Peyer's patch (tissue), 4 donors: ENCODE results near the gene AKT3. TPM values are rescaled to one million over a fixed set of nuclear protein-coding genes. Genes with fewer than 3 reads are reported as not detected.

Experiments
- DNase-seq, 3 donors: peaks; one replicate each; pipeline ENCODE4 v3.0.0-alpha.2; 2017 to 2019
- H3K27ac ChIP-seq, 4 donors: fragments of 200-600 bp; sonication (generic); one replicate each; pipeline ENCODE4 v1.5.1; 2016 to 2019
- H3K27me3 ChIP-seq, 2 donors: fragments of 200-600 bp; sonication (generic); one replicate each; pipeline ENCODE4 v1.5.1; 2019
- H3K36me3 ChIP-seq, 3 donors: fragments of 200-600 bp; sonication (generic); one replicate each; pipeline ENCODE4 v1.5.1; 2016 to 2019
- H3K4me1 ChIP-seq, 4 donors: fragments of 200-600 bp; sonication (generic); one replicate each; pipeline ENCODE4 v1.5.1; 2016 to 2019
- H3K4me3 ChIP-seq, 4 donors: fragments of 200-600 bp; sonication (generic); 1 replicate in 3 of 4; 2 replicates in 1 of 4; pipeline ENCODE4 v1.5.1; 2016 to 2019; ENCODE audit warnings: mild to moderate bottlenecking in 1 of 4
- H3K9me3 ChIP-seq, 4 donors: fragments of 200-600 bp; sonication (generic); one replicate each; pipeline ENCODE4 v1.5.1; 2016 to 2019; ENCODE audit warnings: mild to moderate bottlenecking in 1 of 4
- POLR2A ChIP-seq, 2 donors: fragments of 450-650 bp; IDR thresholded peaks; one replicate each; pipeline ENCODE4 v1.5.1; 2017; ENCODE audit warnings: antibody characterized with exemption in 2 of 2, mild to moderate bottlenecking in 2 of 2, moderate library complexity in 2 of 2
- total RNA-seq, 4 donors: library from RNA; depleted of rRNA; stranded (reverse); fragments of >200 nt; gene quantifications; one replicate each; pipeline ENCODE4 v1.1.0, GENCODE V29; 2016
- TF ChIP-seq, protein P1 (sequence below), 6 experiments: fragments of 450-650 bp in 4 of 6; fragments of 200-600 bp in 2 of 6; sonication (generic) in 1 of 6; IDR thresholded peaks; one replicate each; pipeline ENCODE4 v1.5.1; 2017 to 2019; ENCODE audit warnings: antibody characterized with exemption in 6 of 6, mild to moderate bottlenecking in 3 of 6, moderate library complexity in 1 of 6

AKT3 gene
- total RNA-seq, 4 donors from 2014 or later: 4.4 to 71.8 (median 15.2) TPM

DNA sequence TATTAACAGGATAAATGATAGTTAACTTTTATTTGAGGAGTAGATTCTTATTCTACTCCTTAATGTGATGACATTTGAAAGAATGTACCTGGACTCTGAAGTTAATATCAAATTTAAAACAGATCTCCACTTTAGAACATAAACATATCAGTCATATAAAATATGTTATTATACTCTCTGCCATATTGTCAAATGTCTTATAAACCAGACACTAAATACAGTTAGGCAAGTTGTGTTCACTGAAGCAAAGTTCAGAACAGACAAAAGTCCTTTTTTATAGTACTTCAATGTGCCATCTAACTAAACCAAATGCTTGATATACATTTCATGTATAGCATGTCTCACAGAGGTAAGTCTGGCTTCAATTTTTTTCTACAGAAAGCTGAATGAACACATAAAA lies 285.2 kb downstream of the AKT3 start:
- TF ChIP-seq, protein P1, sequence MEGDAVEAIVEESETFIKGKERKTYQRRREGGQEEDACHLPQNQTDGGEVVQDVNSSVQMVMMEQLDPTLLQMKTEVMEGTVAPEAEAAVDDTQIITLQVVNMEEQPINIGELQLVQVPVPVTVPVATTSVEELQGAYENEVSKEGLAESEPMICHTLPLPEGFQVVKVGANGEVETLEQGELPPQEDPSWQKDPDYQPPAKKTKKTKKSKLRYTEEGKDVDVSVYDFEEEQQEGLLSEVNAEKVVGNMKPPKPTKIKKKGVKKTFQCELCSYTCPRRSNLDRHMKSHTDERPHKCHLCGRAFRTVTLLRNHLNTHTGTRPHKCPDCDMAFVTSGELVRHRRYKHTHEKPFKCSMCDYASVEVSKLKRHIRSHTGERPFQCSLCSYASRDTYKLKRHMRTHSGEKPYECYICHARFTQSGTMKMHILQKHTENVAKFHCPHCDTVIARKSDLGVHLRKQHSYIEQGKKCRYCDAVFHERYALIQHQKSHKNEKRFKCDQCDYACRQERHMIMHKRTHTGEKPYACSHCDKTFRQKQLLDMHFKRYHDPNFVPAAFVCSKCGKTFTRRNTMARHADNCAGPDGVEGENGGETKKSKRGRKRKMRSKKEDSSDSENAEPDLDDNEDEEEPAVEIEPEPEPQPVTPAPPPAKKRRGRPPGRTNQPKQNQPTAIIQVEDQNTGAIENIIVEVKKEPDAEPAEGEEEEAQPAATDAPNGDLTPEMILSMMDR (IDR thresholded peaks at IDR 0.05): no peak
- TF ChIP-seq POLR2A (IDR thresholded peaks at IDR 0.05): no peak
- H3K27ac ChIP-seq: no peak overlapping the region
- no peaks in the 10 kb centered on the region for H3K27me3 ChIP-seq
- H3K4me3 ChIP-seq: no peak overlapping the region
- peaks cover 0 to 5% (median 0%) of the 10 kb centered on the region in 3 donors for H3K36me3 ChIP-seq
- H3K9me3 ChIP-seq: no peaks in the 10 kb centered on the region
- no peaks in the 10 kb centered on the region for H3K4me1 ChIP-seq
- DNase-seq: no peak

DNA sequence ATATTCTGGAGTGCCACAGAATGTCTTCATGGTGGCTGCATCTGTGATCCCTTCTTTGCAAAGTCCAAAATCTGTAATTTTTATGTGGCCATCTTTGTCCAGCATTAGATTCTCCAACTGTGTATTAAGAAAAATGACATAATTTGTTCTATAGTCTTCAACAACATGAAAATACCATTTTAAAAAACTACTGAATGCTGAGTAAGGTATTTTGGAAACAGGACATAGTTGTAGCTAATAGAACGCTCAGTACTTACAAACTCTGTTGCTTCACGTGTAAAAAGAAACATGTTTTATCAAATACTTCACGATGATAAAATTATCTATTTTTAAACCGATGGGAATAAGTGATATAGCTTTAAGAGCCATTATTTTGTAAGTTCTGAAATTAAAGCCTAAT lies 286.3 kb downstream of the AKT3 start:
- Histone ChIP-seq H3K36me3 (peaks cover 0 to 5% (median 0%) of the 10 kb centered on the region in 3 donors), H3K4me1 (no peaks in the 10 kb centered on the region), H3K27me3 (no peaks in the 10 kb centered on the region), H3K4me3 (no peak overlapping the region), H3K9me3 (no peaks in the 10 kb centered on the region), H3K27ac (no peak overlapping the region)
- DNase-seq: no peak
- no peak for TF ChIP-seq POLR2A (IDR thresholded peaks at IDR 0.05)
- TF ChIP-seq, protein P1 (IDR thresholded peaks at IDR 0.05): no peak

DNA sequence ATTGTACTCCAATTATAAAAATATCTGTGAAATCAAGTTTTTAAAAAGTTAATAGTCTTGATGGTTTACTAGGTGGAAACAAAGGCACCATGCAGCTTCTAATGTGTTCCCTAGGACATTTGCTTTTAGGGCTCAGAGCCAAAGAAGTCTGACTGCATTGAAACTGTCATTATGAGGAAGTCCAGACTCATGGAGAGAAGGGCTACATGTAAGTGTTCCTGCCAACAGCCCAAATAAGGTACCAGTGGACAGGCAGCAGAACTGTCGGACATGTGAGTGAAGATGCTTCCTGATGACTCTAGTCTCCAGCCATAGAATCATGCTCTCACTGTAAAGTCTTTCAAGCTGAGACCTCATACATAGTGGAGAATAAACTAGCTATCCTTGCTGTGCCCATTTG lies 287.6 kb downstream of the AKT3 start:
- Histone ChIP-seq H3K36me3 (peaks cover 0 to 5% (median 0%) of the 10 kb centered on the region in 3 donors), H3K4me3 (no peak overlapping the region), H3K27me3 (no peaks in the 10 kb centered on the region), H3K27ac (no peak overlapping the region), H3K9me3 (no peaks in the 10 kb centered on the region), H3K4me1 (no peaks in the 10 kb centered on the region)
- TF ChIP-seq, protein P1 (IDR thresholded peaks at IDR 0.05): no peak
- TF ChIP-seq POLR2A (IDR thresholded peaks at IDR 0.05): no peak
- no peak for DNase-seq

DNA sequence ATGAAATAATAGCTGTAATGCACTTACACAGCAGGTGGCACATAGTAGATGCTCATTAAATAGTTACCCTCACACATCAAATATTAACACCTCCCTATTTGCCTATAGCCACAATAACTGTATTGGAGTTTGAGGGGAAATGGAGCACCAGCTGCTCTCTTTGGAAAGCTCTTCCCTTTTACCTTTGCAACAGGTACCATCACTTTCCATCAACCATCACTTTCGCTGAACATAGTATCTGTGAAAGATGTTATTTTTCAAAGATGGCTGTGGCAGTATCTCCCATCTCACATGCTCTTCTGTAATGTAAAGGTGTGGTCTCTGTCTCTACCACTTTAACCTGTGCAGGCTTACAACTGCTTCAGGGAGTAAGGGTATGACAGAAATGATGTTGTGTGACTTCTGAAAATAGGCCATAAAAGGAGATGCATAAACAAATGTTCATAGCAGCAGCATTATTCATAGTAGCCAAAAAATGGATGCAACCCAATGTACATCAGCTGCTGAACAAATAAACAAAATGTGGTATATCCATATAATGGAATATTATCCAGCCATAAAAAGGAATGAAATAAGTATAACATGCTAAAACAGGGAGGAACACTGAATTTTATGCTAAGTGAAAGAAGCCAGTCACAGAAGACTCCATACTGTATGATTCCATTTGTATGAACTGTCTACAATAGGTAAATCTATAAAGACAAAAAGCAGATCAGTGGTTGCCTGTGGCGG lies 288.3 kb downstream of the AKT3 start:
- TF ChIP-seq, protein P1 (IDR thresholded peaks at IDR 0.05): no peak
- Histone ChIP-seq H3K9me3 (no peaks in the 10 kb centered on the region), H3K36me3 (peaks cover 0 to 5% (median 0%) of the 10 kb centered on the region in 3 donors), H3K27ac (no peak overlapping the region), H3K4me3 (no peak overlapping the region), H3K27me3 (no peaks in the 10 kb centered on the region), H3K4me1 (no peaks in the 10 kb centered on the region)
- no peak for DNase-seq

DNA sequence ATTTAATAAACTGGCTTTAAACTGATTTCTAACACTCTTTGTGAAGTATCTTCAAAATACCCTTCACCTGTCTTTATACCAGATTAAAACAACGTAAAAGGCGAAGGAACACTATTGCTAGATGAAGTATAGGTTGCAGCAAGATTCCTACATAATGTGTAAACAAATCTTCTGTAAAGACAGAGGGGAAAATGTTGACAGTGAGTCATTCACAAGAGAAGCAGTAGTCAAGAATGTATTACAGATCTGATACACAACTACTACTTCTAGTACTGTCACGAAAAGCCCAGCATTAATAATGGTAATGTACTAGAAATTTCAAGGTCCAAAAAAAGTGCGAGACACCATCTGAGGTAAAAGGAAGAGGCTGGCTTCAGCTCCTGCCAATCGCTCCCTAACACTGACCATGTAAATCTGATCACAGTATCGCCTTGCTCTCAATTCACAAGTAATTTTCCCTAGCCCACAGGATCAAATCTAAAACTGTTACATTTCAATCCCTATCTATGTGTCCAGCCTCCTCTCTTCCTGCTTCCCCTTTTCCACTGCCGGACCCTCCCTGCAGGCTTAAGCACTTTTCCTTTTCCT lies 290.4 kb downstream of the AKT3 start:
- TF ChIP-seq, protein P1 (IDR thresholded peaks at IDR 0.05): no peak
- no peak for TF ChIP-seq POLR2A (IDR thresholded peaks at IDR 0.05)
- Histone ChIP-seq H3K36me3 (peaks cover 0 to 5% (median 0%) of the 10 kb centered on the region in 3 donors), H3K9me3 (no peaks in the 10 kb centered on the region), H3K27me3 (no peaks in the 10 kb centered on the region), H3K4me1 (no peaks in the 10 kb centered on the region), H3K4me3 (no peak overlapping the region), H3K27ac (no peak overlapping the region)
- DNase-seq: no peak
